Measurements from ENCODE around the gene CHN1.

Gene CHN1

GRCh38 chr2:174903264-174903556 lies 102.0 kb downstream of the CHN1 start:
- TF ChIP-seq ZFX (IDR thresholded peaks at IDR 0.05; ENCODE audit: borderline replicate concordance): no peak
- no peak for TF ChIP-seq CTCF (IDR thresholded peaks at IDR 0.05)
- H3K27ac ChIP-seq: no peak overlapping the region

GRCh38 chr2:174902506-174903263 lies 102.5 kb downstream of the CHN1 start:
- H3K27ac ChIP-seq: no peak overlapping the region
- TF ChIP-seq ZFX (IDR thresholded peaks at IDR 0.05; ENCODE audit: borderline replicate concordance) (no peak), CTCF (IDR thresholded peaks at IDR 0.05) (no peak)

- H3K27ac ChIP-seq: no peak overlapping the region
Measured at GRCh38 chr2:174901075-174901474, 104.1 kb downstream of the CHN1 start.

GRCh38 chr2:174897286-174897685 lies 107.9 kb downstream of the CHN1 start:
- TF ChIP-seq ZFX (IDR thresholded peaks at IDR 0.05; ENCODE audit: borderline replicate concordance): no peak
- TF ChIP-seq CTCF (IDR thresholded peaks at IDR 0.05): no peak

More at GRCh38 chr2:174901075-174901474, 104.1 kb downstream of the CHN1 start:
- TF ChIP-seq ZFX (IDR thresholded peaks at IDR 0.05; ENCODE audit: borderline replicate concordance) (no peak), CTCF (IDR thresholded peaks at IDR 0.05) (no peak)

GRCh38 chr2:174893018-174893417 lies 112.2 kb downstream of the CHN1 start:
- H3K27ac ChIP-seq: no peak overlapping the region
- no peak for TF ChIP-seq ZFX (IDR thresholded peaks at IDR 0.05; ENCODE audit: borderline replicate concordance)
- TF ChIP-seq CTCF (IDR thresholded peaks at IDR 0.05): no peak

More at GRCh38 chr2:174897286-174897685, 107.9 kb downstream of the CHN1 start:
- no peak overlapping the region for H3K27ac ChIP-seq

- no peak overlapping the region for H3K27ac ChIP-seq
- TF ChIP-seq ZFX (IDR thresholded peaks at IDR 0.05; ENCODE audit: borderline replicate concordance) (no peak), CTCF (IDR thresholded peaks at IDR 0.05) (no peak)
Measured at GRCh38 chr2:174892546-174892945, 112.6 kb downstream of the CHN1 start.

GRCh38 chr2:174888646-174889271 lies 116.4 kb downstream of the CHN1 start:
- H3K27ac ChIP-seq: no peak overlapping the region
- TF ChIP-seq ZFX (IDR thresholded peaks at IDR 0.05; ENCODE audit: borderline replicate concordance) (no peak), CTCF (IDR thresholded peaks at IDR 0.05) (no peak)

Data from 22Rv1 (cell line).